HEK293T (cell line): ENCODE results near the gene PIH1D1.

Experiments used
- ARNT ChIP-seq: fragments of 450-650 bp; IDR thresholded peaks from 2 replicates; pipeline ENCODE4 v1.6.1; 2017; ENCODE audit warnings: mild to moderate bottlenecking
- BHLHE40 ChIP-seq: fragments of 450-650 bp; IDR thresholded peaks from 2 replicates; pipeline ENCODE4 v1.6.1; 2016; ENCODE audit warnings: mild to moderate bottlenecking, moderate library complexity, borderline replicate concordance
- CTBP1 ChIP-seq: fragments of 450-650 bp; IDR thresholded peaks from 2 replicates; pipeline ENCODE4 v1.6.1; 2016; ENCODE audit warnings: borderline replicate concordance
- ELF4 ChIP-seq: fragments of 450-650 bp; IDR thresholded peaks from 2 replicates; pipeline ENCODE4 v1.6.1; 2017; ENCODE audit warnings: antibody characterized with exemption
- FOXA1 ChIP-seq: fragments of 450-650 bp; IDR thresholded peaks from 2 replicates; pipeline ENCODE4 v1.6.1; 2016; ENCODE audit warnings: mild to moderate bottlenecking
- FOXK2 ChIP-seq: fragments of 450-650 bp; IDR thresholded peaks from 2 replicates; pipeline ENCODE4 v1.6.1; 2016; ENCODE audit warnings: mild to moderate bottlenecking
- HDGF ChIP-seq: fragments of 450-650 bp; IDR thresholded peaks from 2 replicates; pipeline ENCODE4 v1.6.1; 2017; ENCODE audit warnings: antibody characterized with exemption, borderline replicate concordance
- NFRKB ChIP-seq: fragments of 450-650 bp; IDR thresholded peaks from 2 replicates; pipeline ENCODE4 v1.6.1; 2016; ENCODE audit warnings: mild to moderate bottlenecking, moderate library complexity
- SP1 ChIP-seq: fragments of 450-650 bp; IDR thresholded peaks from 2 replicates; pipeline ENCODE4 v1.6.1; 2017
- TF ChIP-seq, protein P1 (sequence below): fragments of 450-650 bp; IDR thresholded peaks from 2 replicates; pipeline ENCODE4 v1.6.1; 2016

DNA sequence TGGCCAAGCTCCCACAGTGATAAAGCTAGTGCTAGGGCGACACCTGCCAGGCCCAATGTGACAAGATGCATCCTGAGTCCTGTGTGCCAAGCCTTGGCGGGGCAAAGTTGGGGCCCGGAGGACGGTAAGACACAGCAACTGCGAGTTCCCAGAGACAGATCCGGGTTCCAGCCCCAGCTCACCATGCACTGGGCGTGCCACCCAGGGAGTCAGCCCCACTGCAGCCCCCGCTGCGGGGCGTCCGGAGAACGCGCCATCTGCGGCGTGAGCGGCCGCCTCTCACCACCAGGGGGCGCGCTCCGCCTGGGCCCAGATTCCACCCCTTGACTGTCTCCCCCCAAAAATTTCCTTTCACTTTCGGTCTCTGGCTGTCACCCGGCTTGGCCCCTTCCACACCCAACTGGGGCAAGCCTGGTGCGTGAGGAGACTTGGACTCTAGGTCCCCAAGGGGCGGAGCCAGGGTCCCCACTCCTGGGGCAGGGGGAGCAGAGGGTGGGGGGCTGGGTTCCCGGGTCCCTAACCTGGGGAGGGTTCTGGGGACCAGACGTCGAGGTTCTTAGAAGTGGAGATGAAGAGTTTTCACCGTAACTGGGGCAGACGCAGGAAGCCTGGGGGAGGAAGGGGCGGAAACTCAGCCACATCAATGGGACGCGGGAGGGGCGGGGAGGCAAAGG lies 22.4 kb upstream of the PIH1D1 start, which contains the start of gene FLT3LG:
- TF ChIP-seq BHLHE40 (no peak), ELF4 (no peak), HDGF (no peak), NFRKB (no peak), FOXK2 (no peak), CTBP1 (no peak), SP1 (no peak), FOXA1 (no peak), ARNT (no peak)
- TF ChIP-seq, protein P1, sequence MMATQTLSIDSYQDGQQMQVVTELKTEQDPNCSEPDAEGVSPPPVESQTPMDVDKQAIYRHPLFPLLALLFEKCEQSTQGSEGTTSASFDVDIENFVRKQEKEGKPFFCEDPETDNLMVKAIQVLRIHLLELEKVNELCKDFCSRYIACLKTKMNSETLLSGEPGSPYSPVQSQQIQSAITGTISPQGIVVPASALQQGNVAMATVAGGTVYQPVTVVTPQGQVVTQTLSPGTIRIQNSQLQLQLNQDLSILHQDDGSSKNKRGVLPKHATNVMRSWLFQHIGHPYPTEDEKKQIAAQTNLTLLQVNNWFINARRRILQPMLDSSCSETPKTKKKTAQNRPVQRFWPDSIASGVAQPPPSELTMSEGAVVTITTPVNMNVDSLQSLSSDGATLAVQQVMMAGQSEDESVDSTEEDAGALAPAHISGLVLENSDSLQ = no peak
